GM18951 (cell line): ENCODE data around the gene GYPC.
A peak's percentile ranks its signal among the peaks of the same experiment; 100 is the strongest.
"Not testable (repeated sequence)": the region's sequence is repeated elsewhere in the genome, so short reads cannot be mapped to it uniquely, and the experiment has no call there.

ENCODE experiments used
- POLR2A ChIP-seq: IDR thresholded peaks from 4 replicates; pipeline ENCODE4 v1.6.1; 2011; ENCODE audit warnings: mild to moderate bottlenecking; ENCODE audit not compliant: insufficient read length, insufficient read depth; ENCODE audit errors: extremely low read depth
- in situ Hi-C: fragments of 300-500 bp; cut with MboI; formaldehyde crosslinking; loops from one replicate; pipeline ENCODE4 v1.12.0; 2022; ENCODE audit warnings: low sequenced_read_pairs, mixed read lengths, inconsistent platforms; ENCODE audit not compliant: unreplicated experiment

Gene GYPC, protein sequence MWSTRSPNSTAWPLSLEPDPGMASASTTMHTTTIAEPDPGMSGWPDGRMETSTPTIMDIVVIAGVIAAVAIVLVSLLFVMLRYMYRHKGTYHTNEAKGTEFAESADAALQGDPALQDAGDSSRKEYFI

DNA sequence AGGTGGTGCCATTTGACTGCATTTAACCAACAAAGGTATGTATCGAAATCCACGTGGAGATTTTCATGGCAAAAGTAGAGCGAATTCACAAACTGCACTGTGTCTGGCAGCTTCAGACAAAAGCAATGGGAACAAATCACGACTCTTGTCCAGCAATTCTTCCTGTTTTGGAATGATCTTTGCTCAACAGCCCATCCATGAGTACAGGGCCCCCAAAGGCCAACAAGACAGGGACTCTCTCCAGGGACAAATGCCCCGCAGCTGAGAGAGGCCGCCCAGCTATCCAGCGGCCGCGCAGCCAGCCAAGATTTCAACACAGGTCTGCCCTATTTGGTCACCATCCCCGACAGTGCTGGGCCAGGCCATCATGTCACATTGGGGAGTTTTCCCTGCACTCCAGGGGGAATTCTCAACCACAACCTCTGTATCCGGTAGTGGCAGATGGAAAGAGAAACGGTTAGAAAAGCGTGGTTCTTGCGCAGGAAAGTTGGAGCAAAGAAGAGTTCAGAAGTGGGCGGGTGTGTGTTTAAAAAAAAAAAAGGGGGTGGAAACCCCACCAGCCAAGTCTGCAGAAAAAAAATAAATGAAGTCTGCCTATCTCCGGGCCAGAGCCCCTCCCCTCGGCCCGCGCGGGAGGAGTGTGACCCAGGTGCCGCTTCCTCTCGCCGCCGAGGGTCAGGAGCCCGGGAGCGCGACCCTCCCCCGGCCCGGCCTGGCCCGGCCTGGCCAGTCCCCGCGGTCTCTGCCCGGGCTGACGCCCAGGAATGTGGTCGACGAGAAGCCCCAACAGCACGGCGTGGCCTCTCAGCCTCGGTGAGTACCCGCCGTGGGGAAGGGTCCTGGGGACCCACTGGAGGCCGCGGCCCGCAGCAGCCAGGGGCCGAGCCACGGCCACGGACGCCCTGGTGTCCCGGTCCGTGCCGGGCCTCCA is at the start of gene GYPC:
TSS of gene GYPC (plus strand) at position 659 of the 931 bp plus-strand sequence. CDS start at position 765, 106 bp downstream.
- peak; percentile 54 for TF ChIP-seq POLR2A
- in situ Hi-C loops, result no loop called here

DNA sequence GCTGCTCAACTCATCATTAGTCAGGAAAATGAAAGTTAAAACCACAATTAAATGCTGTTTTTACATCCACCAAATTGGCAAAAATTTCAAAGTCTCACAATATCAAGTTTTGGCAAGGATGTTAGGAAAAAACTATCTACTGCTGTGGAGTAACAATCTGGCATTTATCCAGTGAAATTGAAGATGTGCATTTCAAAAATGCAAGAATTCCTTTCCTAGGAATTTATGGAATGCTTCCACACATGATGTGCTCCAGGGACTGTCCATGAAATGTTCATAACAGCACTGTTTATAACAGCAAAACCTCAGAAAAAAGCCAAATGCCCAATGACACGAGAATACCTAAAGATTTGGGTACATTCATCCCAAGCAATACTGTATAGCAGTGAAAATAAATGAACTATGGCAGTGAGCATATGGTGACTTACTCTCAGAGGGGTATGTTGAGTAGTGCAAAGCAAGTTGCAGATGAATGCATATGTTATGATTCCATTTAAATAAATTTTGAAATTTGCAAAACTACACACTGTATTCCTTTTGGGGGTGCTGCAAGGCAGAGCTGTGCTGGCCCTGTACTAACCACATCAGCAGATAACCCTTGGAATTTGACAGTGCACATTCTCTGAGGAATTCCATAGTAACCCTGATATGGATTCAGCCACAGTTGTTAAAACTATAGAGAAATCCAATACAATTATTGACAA is 41.3 kb upstream of the GYPC start:
- in situ Hi-C loops, result no loop called here
- no peak for TF ChIP-seq POLR2A

DNA sequence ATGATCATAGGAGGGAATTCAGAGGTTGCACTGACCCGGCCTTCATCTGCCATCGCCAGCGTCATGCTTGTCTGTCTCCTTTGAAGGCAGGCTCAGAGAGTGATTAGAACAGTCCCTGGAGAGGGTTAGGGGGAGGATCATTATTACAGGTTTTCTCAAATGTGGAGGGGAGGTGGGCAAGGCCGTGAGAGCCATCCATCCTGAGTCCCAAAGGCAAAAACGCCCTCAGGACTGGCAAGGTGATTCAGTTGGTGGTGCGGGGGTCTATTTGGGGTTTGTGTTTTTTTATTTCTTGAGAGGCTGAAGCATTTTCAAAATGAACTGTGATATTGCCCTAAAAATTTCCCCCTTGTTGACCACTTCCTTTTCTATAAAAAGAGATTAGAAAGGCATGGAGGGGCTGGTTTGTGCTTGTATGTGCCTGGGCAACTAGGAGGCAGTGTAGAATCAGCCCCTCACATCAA is 39.3 kb upstream of the GYPC start:
- in situ Hi-C loops, result no loop called here
- TF ChIP-seq POLR2A, result no peak

DNA sequence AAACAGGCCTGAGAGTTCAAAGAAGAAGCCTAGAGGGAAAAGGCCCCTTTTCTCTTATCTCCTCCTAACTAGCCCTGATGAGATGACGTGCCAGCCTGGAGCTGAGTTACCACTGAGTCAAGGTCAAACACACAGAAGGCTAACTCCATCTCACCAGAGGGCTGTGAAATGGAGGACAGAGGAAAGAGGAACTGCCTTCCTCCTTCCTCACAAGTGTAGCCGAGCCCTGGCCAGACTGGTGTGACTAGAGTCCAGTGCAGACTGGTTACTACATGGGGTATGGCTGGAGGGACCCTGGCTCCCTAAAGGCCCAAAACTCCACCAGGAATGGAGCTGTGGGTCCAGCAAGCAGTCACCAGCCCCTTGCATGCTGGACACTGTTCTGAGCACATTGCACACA is 35.7 kb upstream of the GYPC start:
- TF ChIP-seq POLR2A, result no peak
- in situ Hi-C loops, result no loop called here

DNA sequence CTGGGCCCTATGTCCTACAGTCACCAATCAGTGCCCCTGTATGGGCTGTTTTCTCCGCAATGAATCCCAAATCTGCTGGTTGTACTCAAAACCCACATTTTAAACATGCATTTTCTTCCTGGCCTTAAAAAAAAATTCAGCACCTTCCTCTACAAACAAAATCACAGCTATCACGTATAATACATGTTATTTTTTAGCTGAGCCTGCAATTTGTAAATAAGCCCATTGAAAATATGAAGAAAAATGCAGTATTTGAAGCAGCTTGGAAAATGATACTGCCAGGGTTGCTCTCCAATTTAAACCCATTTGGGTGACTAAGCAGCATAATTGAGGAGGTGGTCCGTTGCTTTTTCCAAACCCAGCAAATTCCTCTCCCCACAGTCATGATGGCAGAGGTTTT is 33.0 kb upstream of the GYPC start:
- TF ChIP-seq POLR2A, result no peak
- in situ Hi-C loops, result no loop called here

DNA sequence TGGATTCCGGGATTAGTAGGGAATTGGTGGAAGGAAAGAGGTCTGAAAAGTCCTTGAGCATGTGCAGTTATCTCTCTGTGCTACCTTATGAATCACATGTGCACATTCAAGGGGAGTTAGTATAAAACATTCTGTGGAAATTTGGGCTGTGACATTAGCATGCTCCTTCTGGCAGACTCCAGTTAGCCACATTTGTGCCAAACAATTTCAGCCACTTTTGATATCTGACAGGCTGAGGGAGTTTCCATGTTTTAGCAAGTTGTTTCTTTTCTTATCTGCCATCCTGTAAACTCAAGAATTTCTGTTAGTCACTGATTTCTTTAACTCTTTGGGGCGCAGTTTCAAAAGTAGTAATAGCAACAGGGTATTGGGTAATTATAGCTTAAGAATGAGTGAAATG is 28.3 kb upstream of the GYPC start:
- in situ Hi-C loops, result no loop called here
- no peak for TF ChIP-seq POLR2A

DNA sequence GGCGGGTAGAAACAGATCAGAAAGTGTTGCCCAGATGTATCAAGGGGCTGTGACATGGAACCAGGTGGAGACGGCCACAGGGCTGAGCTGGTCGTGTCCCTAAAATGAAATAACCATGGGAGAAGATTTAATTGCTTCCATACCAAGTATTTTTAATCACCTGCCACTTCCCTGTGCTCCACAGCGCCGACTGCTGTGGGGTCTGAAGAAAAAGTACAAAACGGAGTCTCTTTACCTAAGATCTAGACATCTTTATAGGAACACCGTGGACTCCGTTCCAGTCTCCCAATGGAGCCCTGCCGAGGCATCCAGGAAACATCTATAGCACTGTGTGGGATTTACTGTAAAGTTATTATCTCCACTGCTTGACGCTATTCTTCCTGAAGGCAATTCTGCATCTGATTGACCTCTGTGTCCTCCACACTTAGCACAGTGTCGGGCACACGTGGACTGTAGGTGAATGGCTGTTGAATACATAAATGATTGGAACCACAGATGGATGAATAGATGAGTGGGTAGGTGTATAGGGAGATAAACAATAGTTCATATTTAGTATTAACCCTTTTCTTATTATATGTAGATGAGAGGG is 21.6 kb upstream of the GYPC start:
- in situ Hi-C loops, result no loop called here
- TF ChIP-seq POLR2A, result no peak

DNA sequence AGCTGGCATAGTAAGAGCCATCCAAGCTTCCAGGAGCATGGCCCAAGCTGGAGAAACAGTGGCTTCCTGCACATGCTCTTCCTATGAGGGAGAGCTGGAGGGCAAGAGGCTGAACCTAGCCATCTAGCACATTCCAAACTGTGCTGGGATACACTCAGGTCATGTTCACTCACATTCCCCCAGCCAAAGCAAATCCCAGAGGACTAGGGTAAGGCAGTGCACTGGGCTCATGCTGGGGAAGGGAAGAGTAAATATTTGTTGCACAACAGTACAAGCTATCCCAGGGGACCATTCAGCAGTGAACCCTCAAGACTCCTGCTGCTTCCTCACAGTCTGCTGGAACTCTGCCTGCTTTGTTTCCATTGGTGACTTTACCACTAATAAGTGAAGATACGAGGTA is 20.7 kb upstream of the GYPC start:
- in situ Hi-C loops, result no loop called here
- TF ChIP-seq POLR2A, result no peak

DNA sequence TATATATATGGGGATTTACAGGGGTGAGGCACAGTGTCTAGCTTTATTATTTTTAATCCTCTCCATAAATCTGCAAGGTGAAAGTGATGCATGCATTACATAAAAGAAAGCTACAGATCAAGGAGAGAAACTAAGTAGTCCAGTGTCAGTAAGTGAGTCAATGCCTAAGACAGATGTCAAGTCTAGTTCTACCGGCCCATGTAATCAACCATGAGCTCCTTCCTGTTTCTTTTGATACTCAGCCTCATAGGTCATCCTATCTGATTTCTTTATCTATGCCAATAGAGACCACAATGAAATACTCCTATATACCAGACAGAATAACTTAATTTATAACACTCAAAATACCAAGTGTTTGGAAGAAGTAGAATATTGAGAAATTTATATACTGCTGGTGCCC is 20.2 kb upstream of the GYPC start:
- no peak for TF ChIP-seq POLR2A
- in situ Hi-C loops, result no loop called here

DNA sequence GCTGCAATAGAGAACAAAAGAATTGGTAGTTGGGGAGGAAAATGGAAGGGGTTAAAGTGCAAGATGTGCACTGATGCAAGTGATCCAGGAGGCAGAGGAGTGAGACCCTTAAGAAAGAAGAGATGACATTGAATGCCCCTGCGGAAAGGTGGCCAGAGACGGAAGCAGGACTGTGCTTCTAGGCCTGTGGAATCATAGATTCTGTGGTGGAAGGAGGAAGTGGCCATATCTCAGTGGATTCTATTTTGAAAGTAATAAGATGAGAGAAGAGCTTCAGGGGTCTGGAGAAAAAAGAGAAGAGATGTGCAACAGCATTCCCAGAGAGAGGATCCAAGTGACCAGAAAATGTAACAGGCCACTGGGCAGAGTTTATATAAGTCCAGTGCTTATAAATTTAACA is 18.6 kb upstream of the GYPC start:
- TF ChIP-seq POLR2A, result no peak
- in situ Hi-C loops, result no loop called here

DNA sequence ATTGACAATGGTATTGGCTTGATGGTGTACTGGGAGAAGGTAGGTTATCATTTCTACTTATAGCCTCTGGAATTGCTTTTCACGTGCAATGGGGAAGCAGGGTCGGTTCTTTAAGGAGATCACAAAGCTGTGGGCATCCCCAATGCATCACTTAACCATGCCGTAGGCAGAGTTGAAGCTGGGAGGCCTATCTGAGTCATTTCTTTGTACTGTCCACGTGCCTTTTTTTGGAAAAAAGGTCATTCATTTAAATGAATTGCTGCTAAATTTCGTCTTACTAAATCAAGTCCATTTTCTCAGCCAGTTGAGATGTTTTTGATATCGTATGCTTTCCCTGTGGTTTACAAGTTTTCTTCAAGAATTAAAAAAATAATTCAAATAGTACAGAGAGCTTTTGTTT is 17.2 kb upstream of the GYPC start:
- in situ Hi-C loops, result no loop called here
- TF ChIP-seq POLR2A, result no peak

DNA sequence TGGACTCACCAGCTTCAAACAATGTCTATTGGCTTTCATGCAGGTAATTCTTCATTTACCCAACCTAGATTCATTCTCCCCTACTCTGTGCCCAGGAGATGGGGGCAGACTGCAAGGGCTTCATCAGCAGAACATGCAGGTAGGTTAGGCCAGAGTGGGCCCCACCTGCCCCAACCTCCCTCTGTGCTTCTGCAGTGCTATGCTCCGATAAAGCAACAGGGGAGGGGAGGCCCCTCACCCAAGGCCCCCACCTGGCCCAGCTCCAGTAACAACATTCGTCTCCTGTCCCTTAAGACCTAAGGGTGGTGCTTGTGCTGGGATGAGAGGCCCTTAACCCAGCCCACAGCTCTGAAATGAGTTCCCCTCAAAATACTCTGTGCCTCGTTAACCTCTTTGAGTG is 16.7 kb upstream of the GYPC start:
- TF ChIP-seq POLR2A, result no peak
- in situ Hi-C loops, result no loop called here

DNA sequence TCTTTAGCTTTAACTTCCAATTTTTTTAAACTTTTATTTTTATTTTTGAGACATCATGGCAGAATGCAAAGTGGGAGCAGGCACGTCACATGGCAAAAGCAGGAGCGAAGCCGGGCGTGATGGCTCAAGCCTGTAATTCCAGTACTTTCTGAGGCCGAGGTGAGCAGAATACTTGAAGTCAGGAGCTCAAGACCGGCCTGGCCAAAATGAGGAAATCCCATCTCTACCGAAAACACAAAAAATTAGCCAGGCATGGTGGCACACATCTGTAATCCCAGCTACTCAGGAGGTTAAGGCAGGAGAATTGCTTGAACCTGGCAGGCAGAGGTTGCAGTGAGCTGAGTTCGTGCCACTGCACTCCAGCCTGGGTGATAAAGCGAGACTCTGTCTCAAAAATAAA is 14.7 kb upstream of the GYPC start:
- in situ Hi-C loops, result not testable (repeated sequence)
